GM12874 (cell line): ENCODE results near the gene ADA.

ENCODE experiments used
- TF ChIP-seq, protein P1 (sequence below): IDR thresholded peaks from 2 replicates; pipeline ENCODE4 v1.5.1; 2011; ENCODE audit warnings: low read depth, mild to moderate bottlenecking, control low read depth, low read length, moderate library complexity; ENCODE audit not compliant: insufficient read depth

ADA gene

DNA sequence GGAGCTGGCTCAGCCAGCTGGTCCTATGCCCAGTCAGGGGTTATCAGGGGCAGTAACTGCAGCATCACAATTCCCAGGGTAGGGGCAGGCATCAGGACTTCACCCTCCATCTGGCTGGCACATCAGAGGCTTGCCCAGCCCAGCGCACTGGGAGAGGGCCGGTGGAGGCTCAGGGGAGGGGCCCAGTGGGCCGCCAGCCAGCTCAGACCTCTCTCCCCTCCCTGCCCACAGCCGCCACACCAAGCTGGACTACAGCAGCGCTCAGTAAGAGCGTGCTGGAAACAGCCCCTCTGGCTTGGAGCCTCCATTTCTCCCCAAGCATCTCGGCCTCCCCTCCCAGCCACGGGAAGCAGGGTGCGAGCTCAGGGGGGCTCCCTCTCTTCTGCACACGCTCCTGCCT lies 22.0 kb downstream of the ADA start:
- TF ChIP-seq, protein P1, sequence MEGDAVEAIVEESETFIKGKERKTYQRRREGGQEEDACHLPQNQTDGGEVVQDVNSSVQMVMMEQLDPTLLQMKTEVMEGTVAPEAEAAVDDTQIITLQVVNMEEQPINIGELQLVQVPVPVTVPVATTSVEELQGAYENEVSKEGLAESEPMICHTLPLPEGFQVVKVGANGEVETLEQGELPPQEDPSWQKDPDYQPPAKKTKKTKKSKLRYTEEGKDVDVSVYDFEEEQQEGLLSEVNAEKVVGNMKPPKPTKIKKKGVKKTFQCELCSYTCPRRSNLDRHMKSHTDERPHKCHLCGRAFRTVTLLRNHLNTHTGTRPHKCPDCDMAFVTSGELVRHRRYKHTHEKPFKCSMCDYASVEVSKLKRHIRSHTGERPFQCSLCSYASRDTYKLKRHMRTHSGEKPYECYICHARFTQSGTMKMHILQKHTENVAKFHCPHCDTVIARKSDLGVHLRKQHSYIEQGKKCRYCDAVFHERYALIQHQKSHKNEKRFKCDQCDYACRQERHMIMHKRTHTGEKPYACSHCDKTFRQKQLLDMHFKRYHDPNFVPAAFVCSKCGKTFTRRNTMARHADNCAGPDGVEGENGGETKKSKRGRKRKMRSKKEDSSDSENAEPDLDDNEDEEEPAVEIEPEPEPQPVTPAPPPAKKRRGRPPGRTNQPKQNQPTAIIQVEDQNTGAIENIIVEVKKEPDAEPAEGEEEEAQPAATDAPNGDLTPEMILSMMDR = no peak

DNA sequence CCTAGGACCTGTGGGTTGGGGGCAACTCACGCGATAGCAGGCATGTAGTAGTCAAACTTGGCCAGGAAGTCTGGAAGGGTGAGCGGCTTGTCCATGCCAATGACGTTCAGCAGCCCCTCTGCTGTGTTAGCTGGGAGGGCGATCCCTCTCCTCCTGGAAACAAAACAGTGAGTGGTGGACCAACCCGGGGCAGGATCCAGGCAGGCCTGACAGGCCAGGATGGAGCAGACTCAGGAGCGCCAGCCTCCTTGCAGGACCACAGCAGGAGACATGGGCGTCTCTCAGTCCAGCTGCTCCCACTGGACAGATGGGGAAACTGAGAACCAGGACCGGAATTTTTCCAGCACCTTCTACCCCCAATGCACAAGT lies 22.5 kb downstream of the ADA start:
- TF ChIP-seq, protein P1 = no peak

DNA sequence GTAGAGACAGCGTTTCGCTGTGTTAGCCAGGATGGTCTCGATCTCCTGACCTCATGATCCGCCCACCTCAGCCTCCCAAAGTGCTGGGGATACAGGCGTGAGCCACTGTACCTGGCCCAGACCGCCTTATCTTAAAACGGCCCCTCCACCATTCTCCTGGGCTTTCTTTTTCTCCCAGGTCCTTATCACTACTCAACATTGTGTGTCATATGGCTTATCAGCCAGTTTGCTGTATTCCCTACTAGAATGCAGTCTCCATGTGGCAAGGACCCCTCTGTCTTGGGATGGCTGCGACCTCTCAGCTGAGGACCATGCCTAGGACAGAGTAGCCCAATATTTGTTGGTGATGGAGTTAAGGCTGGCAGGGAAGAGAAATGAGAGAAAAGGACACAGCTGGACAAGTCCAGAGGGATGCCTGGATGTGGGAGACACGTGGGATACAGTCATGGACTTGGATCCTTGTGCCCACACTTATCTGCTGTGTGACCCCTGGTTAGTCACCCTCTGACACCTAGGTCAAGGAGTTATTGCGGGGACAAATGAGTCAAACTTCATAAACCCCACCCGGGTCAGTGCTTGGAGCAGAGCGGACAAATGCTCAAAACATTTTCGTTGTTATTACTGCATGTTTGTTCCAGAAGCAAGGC lies 24.0 kb downstream of the ADA start:
- TF ChIP-seq, protein P1 = no peak

DNA sequence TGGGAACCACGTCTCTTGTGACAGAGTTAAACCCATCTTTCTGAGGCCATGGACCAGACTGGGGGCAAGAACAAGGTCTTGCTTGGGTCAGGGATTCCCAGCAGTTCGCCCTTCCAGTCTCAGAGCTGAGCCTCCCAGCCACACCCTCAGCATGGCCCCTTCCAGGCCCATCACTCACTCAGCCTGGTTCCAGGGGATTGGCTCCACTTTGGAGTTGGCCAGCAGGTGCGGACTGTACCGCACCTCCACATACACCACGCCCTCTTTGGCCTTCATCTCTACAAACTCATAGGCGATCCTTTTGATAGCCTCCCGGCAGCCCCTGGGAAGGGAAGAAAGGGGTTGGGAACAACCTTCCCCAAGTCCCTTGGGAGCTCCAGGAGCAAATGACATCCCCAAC lies 25.2 kb downstream of the ADA start:
- TF ChIP-seq, protein P1 = no peak

- TF ChIP-seq, protein P1 = no peak
These were observed 26.1 kb downstream of the ADA start for GRCh38 chr20:44625361-44625760.

GRCh38 chr20:44624743-44625271 lies 26.7 kb downstream of the ADA start:
- TF ChIP-seq, protein P1 = no peak

DNA sequence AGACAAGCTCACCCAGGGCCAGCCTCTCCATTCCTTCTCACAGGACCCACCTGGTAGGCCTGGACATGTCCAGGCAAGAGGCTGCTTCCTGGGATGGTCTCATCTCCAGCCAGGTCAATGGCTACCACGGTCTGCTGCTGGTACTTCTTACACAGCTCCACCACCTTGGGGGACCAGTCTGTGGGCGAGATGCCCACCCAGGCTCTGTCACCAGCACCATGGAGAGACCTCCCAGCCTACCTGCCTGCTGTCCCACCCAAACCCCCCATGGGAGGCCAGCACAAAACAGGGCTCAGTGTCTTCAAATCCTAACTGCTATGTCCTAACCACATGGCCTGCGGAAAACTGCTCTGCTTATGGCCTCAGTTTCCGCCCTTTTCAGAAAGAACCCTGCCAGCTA lies 27.3 kb downstream of the ADA start:
- TF ChIP-seq, protein P1 = no peak
